ENCODE data around the gene ACRBP. TPM values are rescaled to one million over a fixed set of nuclear protein-coding genes. Genes with fewer than 3 reads are reported as not detected.

Gene ACRBP
- total RNA-seq, 4 donors from 2014 or later = 0.35 to 4.0 (median 3.2) TPM; not detected in 1

GRCh38 chr12:6691473-6691872 lies 44.2 kb upstream of the ACRBP start:
- no peak overlapping the region for H3K4me3 ChIP-seq
- WGBS, 2 donors = 43 to 60% methylated on average over 4 of the region's 4 CpGs
- DNase-seq = no peak

GRCh38 chr12:6688999-6689882 lies 42.0 kb upstream of the ACRBP start, which contains the start of gene ZNF384:
Gene ZNF384 (minus strand): TSS chr12:6689375. CDS start chr12:6679520, 9,855 bp downstream.
- H3K4me1 ChIP-seq = peaks cover 7 to 62% (median 25%) of the 10 kb centered on the region in 3 donors
- peak; percentile 93 for DNase-seq
- WGBS, 2 donors = 0% methylated on average over 19 to 24 of the region's 72 CpGs

More at GRCh38 chr12:6691473-6691872, 44.2 kb upstream of the ACRBP start:
- intact Hi-C loops (cut with DNase I) = no loop called here
- Histone ChIP-seq H3K9me3 (no peaks in the 10 kb centered on the region), H3K36me3 (peaks cover 0 to 4% (median 0%) of the 10 kb centered on the region in 3 donors), H3K27ac (no peak overlapping the region), H3K4me1 (peaks cover 7 to 41% (median 25%) of the 10 kb centered on the region in 3 donors), H3K27me3 (peaks cover 0 to 22% (median 0%) of the 10 kb centered on the region in 4 donors)
- TF ChIP-seq POLR2A (IDR thresholded peaks at IDR 0.05) (no peak), CTCF (IDR thresholded peaks at IDR 0.05) (no peak)

GRCh38 chr12:6688543-6688998 lies 41.3 kb upstream of the ACRBP start:
- Histone ChIP-seq H3K9me3 (no peaks in the 10 kb centered on the region), H3K27me3 (no peaks in the 10 kb centered on the region), H3K4me3 (peak overlapping the region; percentile 84 to 93 (median 86)), H3K4me1 (peaks cover 7 to 67% (median 25%) of the 10 kb centered on the region in 3 donors), H3K27ac (peak overlapping the region; percentile 94 to 99 (median 98)), H3K36me3 (peaks cover 0 to 30% (median 2%) of the 10 kb centered on the region in 3 donors)
- TF ChIP-seq POLR2A (IDR thresholded peaks at IDR 0.05) (no peak), CTCF (IDR thresholded peaks at IDR 0.05) (no peak)
- peak; percentile 54 for DNase-seq
- WGBS, 2 donors = 0 to 5% methylated on average over 3 to 6 of the region's 13 CpGs
- intact Hi-C loops (cut with DNase I) = no loop called here

More at GRCh38 chr12:6688999-6689882, 42.0 kb upstream of the ACRBP start, which contains the start of gene ZNF384:
- intact Hi-C loops (cut with DNase I) = no loop called here
- TF ChIP-seq CTCF (IDR thresholded peaks at IDR 0.05) (peak in 3 of 6 experiments; percentile 23 to 53 (median 48)), POLR2A (IDR thresholded peaks at IDR 0.05) (peak in 1 of 4 donors; percentile 52)
- Histone ChIP-seq H3K27ac (peak within 1 kb of the TSS; percentile 94 to 99 (median 98)), H3K9me3 (no peaks in the 10 kb centered on the region), H3K27me3 (peaks cover 0 to 4% (median 0%) of the 10 kb centered on the region in 4 donors), H3K36me3 (peaks cover 0 to 24% (median 0%) of the 10 kb centered on the region in 3 donors), H3K4me3 (peak within 1 kb of the TSS; percentile 84 to 93 (median 86))

GRCh38 chr12:6685814-6686213 lies 38.6 kb upstream of the ACRBP start:
- Histone ChIP-seq H3K4me3 (no peak overlapping the region), H3K27ac (no peak overlapping the region), H3K36me3 (peaks cover 8 to 57% (median 8%) of the 10 kb centered on the region in 3 donors), H3K4me1 (peaks cover 7 to 68% (median 25%) of the 10 kb centered on the region in 3 donors), H3K27me3 (no peaks in the 10 kb centered on the region), H3K9me3 (no peaks in the 10 kb centered on the region)
- no peak for DNase-seq
- TF ChIP-seq POLR2A (IDR thresholded peaks at IDR 0.05) (no peak), CTCF (IDR thresholded peaks at IDR 0.05) (no peak)
- intact Hi-C loops (cut with DNase I) = no loop called here
- WGBS, 2 donors = 76 to 79% methylated on average over 3 of the region's 3 CpGs

GRCh38 chr12:6684609-6685008 lies 37.4 kb upstream of the ACRBP start:
- Histone ChIP-seq H3K4me3 (no peak overlapping the region), H3K4me1 (peaks cover 7 to 57% (median 19%) of the 10 kb centered on the region in 3 donors), H3K36me3 (peaks cover 8 to 69% (median 14%) of the 10 kb centered on the region in 3 donors), H3K27ac (no peak overlapping the region), H3K27me3 (no peaks in the 10 kb centered on the region), H3K9me3 (no peaks in the 10 kb centered on the region)
- DNase-seq = no peak
- TF ChIP-seq POLR2A (IDR thresholded peaks at IDR 0.05) = no peak
- peak in 4 of 6 experiments; percentile 27 to 45 (median 40) for TF ChIP-seq CTCF (IDR thresholded peaks at IDR 0.05)
- 62 to 63% methylated on average over 6 of the region's 6 CpGs for WGBS, 2 donors
- intact Hi-C loops (cut with DNase I) = no loop called here

All from esophagus squamous epithelium (tissue), 5 donors.